OCI-LY1 (cell line): Measurements from ENCODE around the gene HYCC2.

Experiments
- H2AFZ ChIP-seq: fragments of 200-600 bp; sonication (generic), shearing (Covaris generic); 2 replicates; pipeline ENCODE4 v1.6.0; 2014; ENCODE audit warnings: antibody characterized with exemption, mild to moderate bottlenecking, low read length
- H3F3A ChIP-seq: fragments of 200-600 bp; sonication (generic), shearing (Covaris generic); 2 replicates; pipeline ENCODE4 v1.6.0; 2014; ENCODE audit warnings: mild to moderate bottlenecking, antibody characterized with exemption, low read length, moderate library complexity; ENCODE audit not compliant: insufficient read depth
- H3K27ac ChIP-seq: fragments of 200-600 bp; sonication (generic); 2 replicates; pipeline ENCODE4 v1.5.1; 2014; ENCODE audit warnings: low read length, mixed run types, mild to moderate bottlenecking, low read depth; ENCODE audit not compliant: poor library complexity, severe bottlenecking
- H3K27me3 ChIP-seq: fragments of 200-600 bp; sonication (generic); 2 replicates; pipeline ENCODE4 v1.6.0; 2014; ENCODE audit warnings: antibody characterized with exemption, mild to moderate bottlenecking, low read length, moderate library complexity; ENCODE audit not compliant: insufficient read depth
- H3K36me3 ChIP-seq: fragments of 200-600 bp; sonication (generic); 2 replicates; pipeline ENCODE4 v1.6.1; 2014; ENCODE audit warnings: mild to moderate bottlenecking, antibody characterized with exemption, low read length, moderate library complexity, mixed read lengths; ENCODE audit not compliant: insufficient read depth
- H3K4me1 ChIP-seq: fragments of 200-600 bp; sonication (generic); 2 replicates; pipeline ENCODE4 v1.5.1; 2014; ENCODE audit warnings: mild to moderate bottlenecking, low read length, moderate library complexity; ENCODE audit not compliant: insufficient read depth, severe bottlenecking
- H3K4me2 ChIP-seq: fragments of 200-600 bp; sonication (generic), shearing (Covaris generic); 2 replicates; pipeline ENCODE4 v1.6.1; 2014; ENCODE audit warnings: low read length
- H3K4me3 ChIP-seq: fragments of 200-600 bp; sonication (generic); 2 replicates; pipeline ENCODE4 v1.5.1; 2014; ENCODE audit warnings: low read length, low read depth, mild to moderate bottlenecking, mixed read lengths; ENCODE audit not compliant: poor library complexity, severe bottlenecking
- H3K79me2 ChIP-seq: fragments of 200-600 bp; shearing (Covaris generic); 2 replicates; pipeline ENCODE4 v1.6.1; 2016; ENCODE audit warnings: mixed run types, low read length, mixed read lengths; ENCODE audit not compliant: insufficient read depth
- H3K9ac ChIP-seq: fragments of 200-600 bp; sonication (generic), shearing (Covaris generic); 2 replicates; pipeline ENCODE4 v1.6.1; 2014; ENCODE audit warnings: mild to moderate bottlenecking, low read length, mixed read lengths
- H3K9me2 ChIP-seq: fragments of 200-600 bp; sonication (generic), shearing (Covaris generic); 2 replicates; pipeline ENCODE4 v1.6.1; 2014; ENCODE audit warnings: low read depth, mild to moderate bottlenecking, low read length, mixed read lengths
- H3K9me3 ChIP-seq: fragments of 200-600 bp; shearing (Covaris generic); 2 replicates; pipeline ENCODE4 v1.6.1; 2014; ENCODE audit warnings: low read length, mixed read lengths
- H4K20me1 ChIP-seq: fragments of 200-600 bp; sonication (generic), shearing (Covaris generic); 2 replicates; pipeline ENCODE4 v1.6.0; 2016; ENCODE audit warnings: mild to moderate bottlenecking, low read length; ENCODE audit not compliant: insufficient read depth
- CTCF ChIP-seq: fragments of 200-600 bp; sonication (generic), shearing (Covaris generic); IDR thresholded peaks from 2 replicates; pipeline ENCODE4 v1.5.1; 2017; ENCODE audit warnings: mild to moderate bottlenecking, antibody characterized with exemption, low read length, moderate library complexity, mixed read lengths
- EZH2 ChIP-seq: fragments of 200-600 bp; sonication (generic), shearing (Covaris generic); IDR thresholded peaks from 2 replicates; pipeline ENCODE4 v1.8.0; 2017; ENCODE audit warnings: borderline replicate concordance, mixed run types, mild to moderate bottlenecking, antibody characterized with exemption, low read length, moderate library complexity, mixed read lengths

Gene HYCC2

GRCh38 chr2:201114350-201114749, 42.9 kb upstream of the HYCC2 start:
- TF ChIP-seq EZH2 (no peak), CTCF (no peak)
- H3K4me3 ChIP-seq: no peak overlapping the region
- no peak overlapping the region for H3K4me2 ChIP-seq

GRCh38 chr2:201111096-201111495, 39.6 kb upstream of the HYCC2 start:
- Histone ChIP-seq H3K79me2 (no peaks in the 10 kb centered on the region), H3K36me3 (no peaks in the 10 kb centered on the region), H2AFZ (no peak overlapping the region), H3F3A (no peaks in the 10 kb centered on the region), H3K4me2 (no peak overlapping the region), H3K9me2 (no peaks in the 10 kb centered on the region), H3K4me3 (no peak overlapping the region), H3K9ac (no peak overlapping the region), H3K27ac (no peak overlapping the region), H3K9me3 (no peaks in the 10 kb centered on the region), H4K20me1 (no peaks in the 10 kb centered on the region), H3K27me3 (no peaks in the 10 kb centered on the region), H3K4me1 (peaks cover 7% of the 10 kb centered on the region)
- TF ChIP-seq CTCF: no peak
- no peak for TF ChIP-seq EZH2

More at GRCh38 chr2:201114350-201114749, 42.9 kb upstream of the HYCC2 start:
- Histone ChIP-seq H3K27me3 (no peaks in the 10 kb centered on the region), H3K36me3 (no peaks in the 10 kb centered on the region), H3K9me3 (no peaks in the 10 kb centered on the region), H3F3A (no peaks in the 10 kb centered on the region), H3K27ac (no peak overlapping the region), H3K9me2 (no peaks in the 10 kb centered on the region), H3K79me2 (peaks cover 3% of the 10 kb centered on the region), H3K9ac (no peak overlapping the region), H3K4me1 (peaks cover 32% of the 10 kb centered on the region), H4K20me1 (no peaks in the 10 kb centered on the region), H2AFZ (no peak overlapping the region)

GRCh38 chr2:201110615-201111014, 39.1 kb upstream of the HYCC2 start:
- Histone ChIP-seq H3F3A (no peaks in the 10 kb centered on the region), H3K4me3 (no peak overlapping the region), H3K79me2 (no peaks in the 10 kb centered on the region), H2AFZ (no peak overlapping the region), H3K9me2 (no peaks in the 10 kb centered on the region), H3K27me3 (no peaks in the 10 kb centered on the region), H3K27ac (no peak overlapping the region), H3K4me1 (peaks cover 3% of the 10 kb centered on the region), H3K9me3 (no peaks in the 10 kb centered on the region), H3K36me3 (no peaks in the 10 kb centered on the region), H3K4me2 (no peak overlapping the region), H3K9ac (no peak overlapping the region), H4K20me1 (no peaks in the 10 kb centered on the region)
- TF ChIP-seq EZH2: no peak

GRCh38 chr2:201109186-201109585, 37.7 kb upstream of the HYCC2 start:
- H4K20me1 ChIP-seq: no peaks in the 10 kb centered on the region
- H3F3A ChIP-seq: no peaks in the 10 kb centered on the region
- H3K9me2 ChIP-seq: no peaks in the 10 kb centered on the region
- no peak overlapping the region for H3K27ac ChIP-seq
- H3K27me3 ChIP-seq: no peaks in the 10 kb centered on the region
- no peak overlapping the region for H3K9ac ChIP-seq
- no peak overlapping the region for H2AFZ ChIP-seq
- TF ChIP-seq EZH2 (no peak), CTCF (no peak)
- H3K36me3 ChIP-seq: no peaks in the 10 kb centered on the region
- H3K9me3 ChIP-seq: no peaks in the 10 kb centered on the region
- no peak overlapping the region for H3K4me2 ChIP-seq
- H3K79me2 ChIP-seq: no peaks in the 10 kb centered on the region
- no peak overlapping the region for H3K4me3 ChIP-seq
- H3K4me1 ChIP-seq: no peaks in the 10 kb centered on the region
